WERI-Rb-1 (cell line): ENCODE data around the gene ARHGEF37.
"Not testable (repeated sequence)": the region's sequence is repeated elsewhere in the genome, so short reads cannot be mapped to it uniquely, and the experiment has no call there.

Experiments used
- DNase-seq: peaks from one replicate; pipeline ENCODE4 v3.0.0-alpha.2; 2020
- H3K27ac ChIP-seq: fragments of 250-450 bp; sonication (Bioruptor Pico); 2 replicates; pipeline ENCODE4 v1.5.1; 2020; ENCODE audit warnings: mild to moderate bottlenecking, moderate library complexity
- H3K27me3 ChIP-seq: fragments of 250-450 bp; sonication (Bioruptor Pico); 2 replicates; pipeline ENCODE4 v1.5.1; 2021; ENCODE audit warnings: mild to moderate bottlenecking, low read depth, moderate library complexity; ENCODE audit not compliant: insufficient read depth, severe bottlenecking
- H3K36me3 ChIP-seq: fragments of 250-450 bp; sonication (Bioruptor Pico); 2 replicates; pipeline ENCODE4 v1.5.1; 2020; ENCODE audit warnings: mild to moderate bottlenecking, moderate library complexity
- H3K4me3 ChIP-seq: 2 replicates; pipeline ENCODE4 v1.5.1; 2011; ENCODE audit warnings: low read depth, mild to moderate bottlenecking, control low read depth, low read length
- H3K9me3 ChIP-seq: fragments of 250-450 bp; sonication (Bioruptor Pico); 2 replicates; pipeline ENCODE4 v1.5.1; 2021; ENCODE audit warnings: mild to moderate bottlenecking, moderate library complexity; ENCODE audit not compliant: severe bottlenecking
- TF ChIP-seq, protein P1 (sequence below): IDR thresholded peaks from 2 replicates; pipeline ENCODE4 v1.5.1; 2011; ENCODE audit warnings: low read depth, mild to moderate bottlenecking, control low read depth, inconsistent platforms, low read length

Gene ARHGEF37

DNA sequence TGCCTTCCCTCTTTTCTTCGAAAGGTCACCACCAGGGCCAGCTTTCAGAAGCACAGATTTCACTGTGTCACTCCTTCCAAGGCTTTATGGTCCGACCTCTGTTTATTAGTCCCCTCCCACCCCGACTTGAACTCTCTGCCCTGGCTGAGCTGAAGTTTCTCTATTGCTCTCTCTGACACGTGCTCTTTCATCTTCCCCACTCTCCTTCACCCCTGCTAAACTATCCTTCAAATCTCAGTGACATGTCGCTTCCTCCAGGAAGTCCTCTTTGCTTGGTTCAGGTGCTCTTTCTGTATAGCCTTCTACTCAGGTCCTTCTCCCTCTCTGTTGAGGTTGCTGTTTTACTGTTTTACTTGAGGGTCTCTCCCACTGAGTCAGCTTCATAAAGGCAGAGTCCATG is 64.4 kb downstream of the ARHGEF37 start:
- no peaks in the 10 kb centered on the region for H3K36me3 ChIP-seq

DNA sequence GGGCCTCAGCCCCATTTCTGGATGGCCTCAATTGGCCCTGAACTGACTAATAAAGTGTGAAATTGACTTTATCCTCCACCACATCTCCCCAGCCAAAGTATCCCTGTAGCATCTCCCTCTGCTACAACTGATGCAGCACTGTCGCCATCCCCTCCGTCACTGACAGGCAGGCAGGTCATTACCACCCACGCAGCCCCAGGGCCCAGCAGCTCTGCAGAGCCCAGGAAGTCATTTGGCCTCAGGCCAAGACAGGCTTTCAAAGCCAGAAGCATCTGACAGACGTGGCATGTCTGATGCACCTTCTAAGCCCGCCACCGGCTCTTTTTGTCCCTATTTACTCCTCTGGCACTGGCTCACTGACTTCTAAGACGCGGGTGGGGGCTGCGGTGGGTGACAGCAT is 65.3 kb downstream of the ARHGEF37 start:
- Histone ChIP-seq H3K4me3 (no peak overlapping the region), H3K27ac (no peak overlapping the region), H3K9me3 (no peaks in the 10 kb centered on the region), H3K27me3 (no peaks in the 10 kb centered on the region), H3K36me3 (no peaks in the 10 kb centered on the region)
- TF ChIP-seq, protein P1, sequence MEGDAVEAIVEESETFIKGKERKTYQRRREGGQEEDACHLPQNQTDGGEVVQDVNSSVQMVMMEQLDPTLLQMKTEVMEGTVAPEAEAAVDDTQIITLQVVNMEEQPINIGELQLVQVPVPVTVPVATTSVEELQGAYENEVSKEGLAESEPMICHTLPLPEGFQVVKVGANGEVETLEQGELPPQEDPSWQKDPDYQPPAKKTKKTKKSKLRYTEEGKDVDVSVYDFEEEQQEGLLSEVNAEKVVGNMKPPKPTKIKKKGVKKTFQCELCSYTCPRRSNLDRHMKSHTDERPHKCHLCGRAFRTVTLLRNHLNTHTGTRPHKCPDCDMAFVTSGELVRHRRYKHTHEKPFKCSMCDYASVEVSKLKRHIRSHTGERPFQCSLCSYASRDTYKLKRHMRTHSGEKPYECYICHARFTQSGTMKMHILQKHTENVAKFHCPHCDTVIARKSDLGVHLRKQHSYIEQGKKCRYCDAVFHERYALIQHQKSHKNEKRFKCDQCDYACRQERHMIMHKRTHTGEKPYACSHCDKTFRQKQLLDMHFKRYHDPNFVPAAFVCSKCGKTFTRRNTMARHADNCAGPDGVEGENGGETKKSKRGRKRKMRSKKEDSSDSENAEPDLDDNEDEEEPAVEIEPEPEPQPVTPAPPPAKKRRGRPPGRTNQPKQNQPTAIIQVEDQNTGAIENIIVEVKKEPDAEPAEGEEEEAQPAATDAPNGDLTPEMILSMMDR, result no peak
- DNase-seq, result peak; percentile 18

More for the DNA sequence above, 64.4 kb downstream of the ARHGEF37 start:
- Histone ChIP-seq H3K4me3 (no peak overlapping the region), H3K27me3 (no peaks in the 10 kb centered on the region), H3K27ac (no peak overlapping the region), H3K9me3 (no peaks in the 10 kb centered on the region)
- DNase-seq, result no peak
- TF ChIP-seq, protein P1, result no peak

DNA sequence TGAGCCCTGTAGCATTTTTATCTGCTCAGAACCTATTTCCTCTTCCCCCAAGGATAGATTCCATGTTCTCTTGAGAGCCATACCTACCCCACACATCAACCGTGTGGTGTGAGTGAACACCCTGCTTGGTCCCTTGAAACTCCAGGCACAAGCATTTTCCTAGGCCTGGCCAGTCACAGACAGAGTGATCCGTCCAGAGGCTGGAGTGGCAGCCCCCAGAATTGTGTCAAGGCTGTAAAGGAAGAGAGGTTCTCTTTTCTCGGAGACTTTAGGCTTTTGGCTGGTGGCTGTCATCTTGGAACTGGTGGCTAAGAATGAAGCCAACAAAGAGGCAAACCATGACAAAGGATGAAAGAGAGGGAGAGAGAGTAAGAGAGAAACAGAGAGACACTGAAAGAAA is 66.0 kb downstream of the ARHGEF37 start:
- no peak for DNase-seq
- Histone ChIP-seq H3K36me3 (no peaks in the 10 kb centered on the region), H3K4me3 (no peak overlapping the region), H3K27me3 (no peaks in the 10 kb centered on the region), H3K27ac (no peak overlapping the region), H3K9me3 (no peaks in the 10 kb centered on the region)
- TF ChIP-seq, protein P1, result no peak

DNA sequence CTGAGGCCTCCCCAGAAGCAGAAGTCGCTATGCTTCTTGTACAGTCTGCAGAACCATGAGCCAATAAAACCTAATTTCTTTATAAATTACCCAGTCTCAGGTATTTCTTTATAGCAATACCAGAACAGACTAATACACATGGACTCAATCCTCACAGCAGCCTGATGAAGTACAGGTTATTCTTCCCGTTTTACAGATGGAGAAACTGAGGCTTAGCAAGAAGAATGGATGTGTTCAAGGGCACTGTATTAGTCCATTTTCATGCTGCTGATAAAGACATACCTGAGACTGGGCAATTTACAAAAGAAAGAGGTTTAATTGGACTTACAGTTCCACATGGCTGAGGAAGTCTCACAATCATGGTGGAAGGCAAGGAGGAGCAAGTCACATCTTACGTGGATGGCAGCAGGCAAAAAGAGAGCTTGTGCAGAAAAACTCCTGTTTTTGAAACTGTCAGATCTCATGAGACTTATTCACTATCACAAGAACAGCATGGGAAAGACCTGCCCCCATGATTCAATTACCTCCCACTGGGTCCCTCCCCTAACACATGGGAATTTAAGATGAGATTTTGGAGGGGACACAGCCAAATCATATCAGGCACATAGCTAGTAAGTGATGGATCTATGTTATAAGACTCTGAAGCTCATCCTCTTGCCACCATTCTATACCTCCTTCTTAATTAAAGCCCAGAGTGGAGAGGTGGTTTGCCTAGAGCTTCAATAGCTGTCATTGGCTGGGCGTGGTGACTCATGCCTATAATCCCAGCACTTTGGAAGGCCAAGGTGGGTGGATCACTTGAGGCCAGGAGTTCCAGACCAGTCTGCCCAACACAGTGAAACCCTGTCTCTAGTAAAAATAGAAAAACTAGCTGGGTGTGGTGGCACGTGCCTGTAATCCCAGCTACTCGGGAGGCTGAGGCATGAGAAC is 67.4 kb downstream of the ARHGEF37 start:
- H3K27ac ChIP-seq, H3K36me3 ChIP-seq, H3K4me3 ChIP-seq, H3K9me3 ChIP-seq, H3K27me3 ChIP-seq, DNase-seq: not testable (repeated sequence)

DNA sequence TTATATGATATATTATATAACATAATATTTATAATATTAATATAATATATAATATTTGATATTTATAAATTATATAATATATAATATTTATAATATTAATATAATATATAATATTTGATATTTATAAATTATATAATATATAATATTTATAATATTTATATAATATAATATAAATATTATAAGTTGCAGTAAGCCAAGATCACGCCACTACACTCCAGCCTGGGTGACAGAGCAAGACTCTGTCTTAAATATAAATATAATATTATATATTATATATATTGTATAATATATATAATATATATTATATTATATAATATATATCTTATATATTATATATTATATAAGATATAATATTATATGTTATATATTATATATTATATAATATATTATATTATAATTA is 68.4 kb downstream of the ARHGEF37 start:
- not testable (repeated sequence) for DNase-seq, H3K9me3 ChIP-seq, H3K27ac ChIP-seq, H3K4me3 ChIP-seq, H3K27me3 ChIP-seq, H3K36me3 ChIP-seq

DNA sequence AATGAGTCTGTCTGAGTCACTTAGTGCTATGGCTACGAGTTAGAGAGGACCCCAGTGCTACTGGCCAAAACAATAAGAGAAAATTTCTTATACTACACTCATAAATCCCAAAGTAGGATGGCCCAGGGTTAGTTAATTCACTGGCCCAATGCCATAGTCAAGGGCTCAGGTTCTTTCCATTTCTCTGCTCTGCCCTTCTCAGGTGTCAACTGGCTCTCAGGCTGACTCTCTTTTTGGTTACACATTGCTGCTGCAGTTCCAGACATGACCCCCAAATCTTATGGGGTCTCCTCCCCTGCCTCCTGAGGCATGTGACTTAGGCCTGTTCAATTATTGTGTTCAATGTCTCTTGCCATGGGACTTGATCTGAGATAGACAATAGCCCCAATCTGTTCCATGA is 70.4 kb downstream of the ARHGEF37 start:
- H3K27me3 ChIP-seq, result no peaks in the 10 kb centered on the region
- TF ChIP-seq, protein P1, result no peak
- no peak for DNase-seq
- no peak overlapping the region for H3K27ac ChIP-seq
- no peaks in the 10 kb centered on the region for H3K36me3 ChIP-seq
- no peak overlapping the region for H3K4me3 ChIP-seq
- no peaks in the 10 kb centered on the region for H3K9me3 ChIP-seq

DNA sequence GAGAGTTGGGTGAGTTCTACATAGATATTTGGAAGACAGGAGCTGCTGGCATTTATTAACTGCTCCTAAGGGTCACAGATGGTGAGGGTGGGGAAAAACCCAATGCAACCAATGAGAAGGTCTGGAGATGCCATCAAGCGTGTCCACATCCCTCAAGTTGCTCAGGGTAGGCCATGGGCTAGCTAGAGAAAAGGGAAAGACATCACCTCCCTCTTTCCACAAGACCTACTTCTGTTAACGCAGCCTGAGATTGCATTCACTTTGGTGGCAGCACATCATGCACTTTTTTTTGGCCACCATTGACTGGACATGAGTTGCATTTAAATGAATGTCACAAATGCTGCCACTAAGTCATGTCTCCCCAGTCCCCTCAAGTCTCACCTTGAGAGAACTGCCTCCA is 71.4 kb downstream of the ARHGEF37 start:
- TF ChIP-seq, protein P1, result no peak
- H3K27ac ChIP-seq, result no peak overlapping the region

More for the DNA sequence above, 71.4 kb downstream of the ARHGEF37 start:
- Histone ChIP-seq H3K36me3 (no peaks in the 10 kb centered on the region), H3K9me3 (no peaks in the 10 kb centered on the region), H3K27me3 (no peaks in the 10 kb centered on the region), H3K4me3 (no peak overlapping the region)
- DNase-seq, result no peak
